OCI-LY1 (cell line): Measurements from ENCODE around the gene ARL16.
A peak's percentile ranks its signal among the peaks of the same experiment; 100 is the strongest.

ENCODE experiments used
- H2AFZ ChIP-seq: fragments of 200-600 bp; sonication (generic), shearing (Covaris generic); 2 replicates; pipeline ENCODE4 v1.6.0; 2014; ENCODE audit warnings: antibody characterized with exemption, mild to moderate bottlenecking, low read length
- H3F3A ChIP-seq: fragments of 200-600 bp; sonication (generic), shearing (Covaris generic); 2 replicates; pipeline ENCODE4 v1.6.0; 2014; ENCODE audit warnings: mild to moderate bottlenecking, antibody characterized with exemption, low read length, moderate library complexity; ENCODE audit not compliant: insufficient read depth
- H3K27ac ChIP-seq: fragments of 200-600 bp; sonication (generic); 2 replicates; pipeline ENCODE4 v1.5.1; 2014; ENCODE audit warnings: low read length, mixed run types, mild to moderate bottlenecking, low read depth; ENCODE audit not compliant: poor library complexity, severe bottlenecking
- H3K27me3 ChIP-seq: fragments of 200-600 bp; sonication (generic); 2 replicates; pipeline ENCODE4 v1.6.0; 2014; ENCODE audit warnings: antibody characterized with exemption, mild to moderate bottlenecking, low read length, moderate library complexity; ENCODE audit not compliant: insufficient read depth
- H3K36me3 ChIP-seq: fragments of 200-600 bp; sonication (generic); 2 replicates; pipeline ENCODE4 v1.6.1; 2014; ENCODE audit warnings: mild to moderate bottlenecking, antibody characterized with exemption, low read length, moderate library complexity, mixed read lengths; ENCODE audit not compliant: insufficient read depth
- H3K4me1 ChIP-seq: fragments of 200-600 bp; sonication (generic); 2 replicates; pipeline ENCODE4 v1.5.1; 2014; ENCODE audit warnings: mild to moderate bottlenecking, low read length, moderate library complexity; ENCODE audit not compliant: insufficient read depth, severe bottlenecking
- H3K4me2 ChIP-seq: fragments of 200-600 bp; sonication (generic), shearing (Covaris generic); 2 replicates; pipeline ENCODE4 v1.6.1; 2014; ENCODE audit warnings: low read length
- H3K4me3 ChIP-seq: fragments of 200-600 bp; sonication (generic); 2 replicates; pipeline ENCODE4 v1.5.1; 2014; ENCODE audit warnings: low read length, low read depth, mild to moderate bottlenecking, mixed read lengths; ENCODE audit not compliant: poor library complexity, severe bottlenecking
- H3K79me2 ChIP-seq: fragments of 200-600 bp; shearing (Covaris generic); 2 replicates; pipeline ENCODE4 v1.6.1; 2016; ENCODE audit warnings: mixed run types, low read length, mixed read lengths; ENCODE audit not compliant: insufficient read depth
- H3K9ac ChIP-seq: fragments of 200-600 bp; sonication (generic), shearing (Covaris generic); 2 replicates; pipeline ENCODE4 v1.6.1; 2014; ENCODE audit warnings: mild to moderate bottlenecking, low read length, mixed read lengths
- H3K9me2 ChIP-seq: fragments of 200-600 bp; sonication (generic), shearing (Covaris generic); 2 replicates; pipeline ENCODE4 v1.6.1; 2014; ENCODE audit warnings: low read depth, mild to moderate bottlenecking, low read length, mixed read lengths
- H3K9me3 ChIP-seq: fragments of 200-600 bp; shearing (Covaris generic); 2 replicates; pipeline ENCODE4 v1.6.1; 2014; ENCODE audit warnings: low read length, mixed read lengths
- H4K20me1 ChIP-seq: fragments of 200-600 bp; sonication (generic), shearing (Covaris generic); 2 replicates; pipeline ENCODE4 v1.6.0; 2016; ENCODE audit warnings: mild to moderate bottlenecking, low read length; ENCODE audit not compliant: insufficient read depth
- EZH2 ChIP-seq: fragments of 200-600 bp; sonication (generic), shearing (Covaris generic); IDR thresholded peaks from 2 replicates; pipeline ENCODE4 v1.8.0; 2017; ENCODE audit warnings: borderline replicate concordance, mixed run types, mild to moderate bottlenecking, antibody characterized with exemption, low read length, moderate library complexity, mixed read lengths
- TF ChIP-seq, protein P1 (sequence below): fragments of 200-600 bp; sonication (generic), shearing (Covaris generic); IDR thresholded peaks from 2 replicates; pipeline ENCODE4 v1.5.1; 2017; ENCODE audit warnings: mild to moderate bottlenecking, antibody characterized with exemption, low read length, moderate library complexity, mixed read lengths

ARL16 gene

DNA sequence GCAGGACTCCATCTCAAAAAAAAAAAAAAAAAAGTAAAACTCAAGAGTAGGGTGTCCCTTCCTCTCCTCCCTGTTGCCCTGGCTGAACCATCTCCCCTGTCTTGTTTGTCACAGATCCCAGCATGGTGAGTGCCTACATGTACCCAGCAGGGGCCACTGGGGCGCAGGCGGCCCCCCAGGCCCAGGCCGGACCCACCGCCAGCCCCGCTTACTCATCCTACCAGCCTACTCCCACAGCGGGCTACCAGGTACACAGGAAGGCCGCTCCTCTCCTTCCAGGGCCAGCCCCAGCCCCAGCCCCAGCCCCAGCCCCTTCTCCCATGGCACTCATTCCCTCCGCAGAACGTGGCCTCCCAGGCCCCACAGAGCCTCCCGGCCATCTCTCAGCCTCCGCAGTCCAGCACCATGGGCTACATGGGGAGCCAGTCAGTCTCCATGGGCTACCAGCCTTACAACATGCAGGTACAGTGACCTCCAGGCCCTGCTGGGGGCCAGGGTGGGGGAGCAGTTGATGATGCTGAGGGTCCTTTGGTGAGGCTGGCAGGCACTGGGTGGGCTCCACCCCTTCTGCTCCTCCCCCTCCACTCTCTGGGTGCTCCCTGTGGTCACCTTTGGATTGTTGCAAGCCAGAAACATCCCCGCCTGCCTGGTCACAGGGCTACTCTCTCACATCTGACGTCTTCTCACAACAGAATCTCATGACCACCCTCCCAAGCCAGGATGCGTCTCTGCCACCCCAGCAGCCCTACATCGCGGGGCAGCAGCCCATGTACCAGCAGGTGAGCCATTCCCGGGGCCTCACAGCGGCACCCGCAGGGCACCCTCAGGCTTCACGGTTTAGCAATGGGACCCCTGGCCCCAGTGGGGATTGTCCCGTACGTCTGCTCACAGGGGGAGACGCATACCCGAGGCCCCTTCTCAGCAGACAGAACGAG lies 17.0 kb upstream of the ARL16 start:
- no peaks in the 10 kb centered on the region for H3K9me2 ChIP-seq
- no peaks in the 10 kb centered on the region for H3F3A ChIP-seq
- H3K9ac ChIP-seq = peak overlapping the region; percentile 99; the same call in 1 of the 2 replicates
- H3K9me3 ChIP-seq = no peaks in the 10 kb centered on the region
- peaks cover 30% of the 10 kb centered on the region for H3K4me1 ChIP-seq
- peak overlapping the region; percentile 95 for H3K4me3 ChIP-seq
- no peak overlapping the region for H2AFZ ChIP-seq
- H3K79me2 ChIP-seq = peaks cover 31% of the 10 kb centered on the region
- H3K36me3 ChIP-seq = peaks cover 82% of the 10 kb centered on the region
- TF ChIP-seq, protein P1, sequence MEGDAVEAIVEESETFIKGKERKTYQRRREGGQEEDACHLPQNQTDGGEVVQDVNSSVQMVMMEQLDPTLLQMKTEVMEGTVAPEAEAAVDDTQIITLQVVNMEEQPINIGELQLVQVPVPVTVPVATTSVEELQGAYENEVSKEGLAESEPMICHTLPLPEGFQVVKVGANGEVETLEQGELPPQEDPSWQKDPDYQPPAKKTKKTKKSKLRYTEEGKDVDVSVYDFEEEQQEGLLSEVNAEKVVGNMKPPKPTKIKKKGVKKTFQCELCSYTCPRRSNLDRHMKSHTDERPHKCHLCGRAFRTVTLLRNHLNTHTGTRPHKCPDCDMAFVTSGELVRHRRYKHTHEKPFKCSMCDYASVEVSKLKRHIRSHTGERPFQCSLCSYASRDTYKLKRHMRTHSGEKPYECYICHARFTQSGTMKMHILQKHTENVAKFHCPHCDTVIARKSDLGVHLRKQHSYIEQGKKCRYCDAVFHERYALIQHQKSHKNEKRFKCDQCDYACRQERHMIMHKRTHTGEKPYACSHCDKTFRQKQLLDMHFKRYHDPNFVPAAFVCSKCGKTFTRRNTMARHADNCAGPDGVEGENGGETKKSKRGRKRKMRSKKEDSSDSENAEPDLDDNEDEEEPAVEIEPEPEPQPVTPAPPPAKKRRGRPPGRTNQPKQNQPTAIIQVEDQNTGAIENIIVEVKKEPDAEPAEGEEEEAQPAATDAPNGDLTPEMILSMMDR = no peak
- no peak for TF ChIP-seq EZH2
- H3K27ac ChIP-seq = no peak overlapping the region
- peak overlapping the region; percentile 84 for H3K4me2 ChIP-seq
- H3K27me3 ChIP-seq = no peaks in the 10 kb centered on the region
- H4K20me1 ChIP-seq = no peaks in the 10 kb centered on the region

DNA sequence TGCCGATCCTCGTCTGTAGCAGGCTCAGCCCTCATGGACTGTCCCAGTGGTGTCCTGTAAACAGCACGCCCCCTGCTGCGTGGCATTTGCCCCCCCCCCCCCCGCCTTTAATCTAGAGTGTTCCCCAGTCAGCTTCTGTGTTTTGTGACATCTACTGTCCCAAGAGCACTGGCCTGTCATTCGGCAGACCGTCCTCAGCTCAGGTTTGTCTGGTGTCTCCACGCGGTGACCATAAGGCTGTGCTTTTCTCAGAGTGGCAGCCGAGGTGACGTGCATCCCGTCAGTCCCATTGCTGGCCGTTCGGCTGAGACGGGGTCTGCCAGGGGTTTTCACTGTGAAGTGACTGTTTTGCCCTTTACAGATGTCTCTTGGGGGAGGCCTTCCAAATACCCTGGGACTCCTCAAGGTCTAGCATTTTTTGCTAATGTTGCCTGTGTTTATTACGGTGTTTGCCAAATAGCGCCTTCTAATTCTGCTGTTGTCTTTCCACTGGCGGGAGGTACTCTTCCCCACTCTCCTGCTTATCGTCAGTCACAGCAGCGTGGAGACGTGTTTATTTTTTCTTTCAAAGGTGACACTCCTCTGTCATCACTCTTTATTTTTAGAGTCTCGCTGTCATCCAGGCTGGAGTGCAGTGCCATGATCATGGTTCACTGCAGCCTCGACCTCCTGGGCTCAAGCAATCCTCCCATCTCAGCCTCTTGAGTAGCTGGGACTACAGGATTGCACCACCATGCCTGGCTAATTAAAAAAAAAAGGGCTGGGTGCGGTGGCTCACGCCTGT lies 13.9 kb upstream of the ARL16 start:
- H3K9me3 ChIP-seq = no peaks in the 10 kb centered on the region
- no peak for TF ChIP-seq EZH2
- TF ChIP-seq, protein P1 = no peak
- H3K9me2 ChIP-seq = no peaks in the 10 kb centered on the region
- H4K20me1 ChIP-seq = no peaks in the 10 kb centered on the region
- no peaks in the 10 kb centered on the region for H3F3A ChIP-seq
- no peak overlapping the region for H2AFZ ChIP-seq
- H3K4me2 ChIP-seq = no peak overlapping the region
- H3K36me3 ChIP-seq = peaks cover 90% of the 10 kb centered on the region
- no peak overlapping the region for H3K9ac ChIP-seq
- peaks cover 20% of the 10 kb centered on the region for H3K4me1 ChIP-seq
- peaks cover 15% of the 10 kb centered on the region for H3K79me2 ChIP-seq
- no peaks in the 10 kb centered on the region for H3K27me3 ChIP-seq
- H3K4me3 ChIP-seq = no peak overlapping the region
- no peak overlapping the region for H3K27ac ChIP-seq

- no peak overlapping the region for H3K9ac ChIP-seq
- H2AFZ ChIP-seq = no peak overlapping the region
- H3K4me1 ChIP-seq = peaks cover 9% of the 10 kb centered on the region
- H3K9me2 ChIP-seq = no peaks in the 10 kb centered on the region
- H3K27ac ChIP-seq = no peak overlapping the region
- no peaks in the 10 kb centered on the region for H3K9me3 ChIP-seq
- H4K20me1 ChIP-seq = no peaks in the 10 kb centered on the region
- H3K4me3 ChIP-seq = no peak overlapping the region
- no peak overlapping the region for H3K4me2 ChIP-seq
- H3K36me3 ChIP-seq = peaks cover 90% of the 10 kb centered on the region
- no peaks in the 10 kb centered on the region for H3F3A ChIP-seq
- H3K27me3 ChIP-seq = no peaks in the 10 kb centered on the region
- no peak for TF ChIP-seq EZH2
- TF ChIP-seq, protein P1 = no peak
- H3K79me2 ChIP-seq = peaks cover 5% of the 10 kb centered on the region; the same call in 1 of the 2 replicates
Measured at GRCh38 chr17:81696218-81696941, 12.8 kb upstream of the ARL16 start.
